OCI-LY1 (cell line): ENCODE measurements around the gene ATAT1.

ENCODE experiments used
- CTCF ChIP-seq: fragments of 200-600 bp; sonication (generic), shearing (Covaris generic); IDR thresholded peaks from 2 replicates; pipeline ENCODE4 v1.5.1; 2017; ENCODE audit warnings: mild to moderate bottlenecking, antibody characterized with exemption, low read length, moderate library complexity, mixed read lengths
- EZH2 ChIP-seq: fragments of 200-600 bp; sonication (generic), shearing (Covaris generic); IDR thresholded peaks from 2 replicates; pipeline ENCODE4 v1.8.0; 2017; ENCODE audit warnings: borderline replicate concordance, mixed run types, mild to moderate bottlenecking, antibody characterized with exemption, low read length, moderate library complexity, mixed read lengths

GRCh38 chr6:30617565-30618269, 9.0 kb upstream of the ATAT1 start, which contains the start of gene MRPS18B:
- no peak for TF ChIP-seq CTCF
- no peak for TF ChIP-seq EZH2
